OCI-LY1 (cell line): ENCODE data around the gene UPF1.
"Not testable (repeated sequence)": the region's sequence is repeated elsewhere in the genome, so short reads cannot be mapped to it uniquely, and the experiment has no call there.

Source experiments
- H2AFZ ChIP-seq: fragments of 200-600 bp; sonication (generic), shearing (Covaris generic); 2 replicates; pipeline ENCODE4 v1.6.0; 2014; ENCODE audit warnings: antibody characterized with exemption, mild to moderate bottlenecking, low read length
- H3F3A ChIP-seq: fragments of 200-600 bp; sonication (generic), shearing (Covaris generic); 2 replicates; pipeline ENCODE4 v1.6.0; 2014; ENCODE audit warnings: mild to moderate bottlenecking, antibody characterized with exemption, low read length, moderate library complexity; ENCODE audit not compliant: insufficient read depth
- H3K27ac ChIP-seq: fragments of 200-600 bp; sonication (generic); 2 replicates; pipeline ENCODE4 v1.5.1; 2014; ENCODE audit warnings: low read length, mixed run types, mild to moderate bottlenecking, low read depth; ENCODE audit not compliant: poor library complexity, severe bottlenecking
- H3K27me3 ChIP-seq: fragments of 200-600 bp; sonication (generic); 2 replicates; pipeline ENCODE4 v1.6.0; 2014; ENCODE audit warnings: antibody characterized with exemption, mild to moderate bottlenecking, low read length, moderate library complexity; ENCODE audit not compliant: insufficient read depth
- H3K36me3 ChIP-seq: fragments of 200-600 bp; sonication (generic); 2 replicates; pipeline ENCODE4 v1.6.1; 2014; ENCODE audit warnings: mild to moderate bottlenecking, antibody characterized with exemption, low read length, moderate library complexity, mixed read lengths; ENCODE audit not compliant: insufficient read depth
- H3K4me1 ChIP-seq: fragments of 200-600 bp; sonication (generic); 2 replicates; pipeline ENCODE4 v1.5.1; 2014; ENCODE audit warnings: mild to moderate bottlenecking, low read length, moderate library complexity; ENCODE audit not compliant: insufficient read depth, severe bottlenecking
- H3K4me2 ChIP-seq: fragments of 200-600 bp; sonication (generic), shearing (Covaris generic); 2 replicates; pipeline ENCODE4 v1.6.1; 2014; ENCODE audit warnings: low read length
- H3K4me3 ChIP-seq: fragments of 200-600 bp; sonication (generic); 2 replicates; pipeline ENCODE4 v1.5.1; 2014; ENCODE audit warnings: low read length, low read depth, mild to moderate bottlenecking, mixed read lengths; ENCODE audit not compliant: poor library complexity, severe bottlenecking
- H3K79me2 ChIP-seq: fragments of 200-600 bp; shearing (Covaris generic); 2 replicates; pipeline ENCODE4 v1.6.1; 2016; ENCODE audit warnings: mixed run types, low read length, mixed read lengths; ENCODE audit not compliant: insufficient read depth
- H3K9ac ChIP-seq: fragments of 200-600 bp; sonication (generic), shearing (Covaris generic); 2 replicates; pipeline ENCODE4 v1.6.1; 2014; ENCODE audit warnings: mild to moderate bottlenecking, low read length, mixed read lengths
- H3K9me2 ChIP-seq: fragments of 200-600 bp; sonication (generic), shearing (Covaris generic); 2 replicates; pipeline ENCODE4 v1.6.1; 2014; ENCODE audit warnings: low read depth, mild to moderate bottlenecking, low read length, mixed read lengths
- H3K9me3 ChIP-seq: fragments of 200-600 bp; shearing (Covaris generic); 2 replicates; pipeline ENCODE4 v1.6.1; 2014; ENCODE audit warnings: low read length, mixed read lengths
- H4K20me1 ChIP-seq: fragments of 200-600 bp; sonication (generic), shearing (Covaris generic); 2 replicates; pipeline ENCODE4 v1.6.0; 2016; ENCODE audit warnings: mild to moderate bottlenecking, low read length; ENCODE audit not compliant: insufficient read depth
- CTCF ChIP-seq: fragments of 200-600 bp; sonication (generic), shearing (Covaris generic); IDR thresholded peaks from 2 replicates; pipeline ENCODE4 v1.5.1; 2017; ENCODE audit warnings: mild to moderate bottlenecking, antibody characterized with exemption, low read length, moderate library complexity, mixed read lengths
- EZH2 ChIP-seq: fragments of 200-600 bp; sonication (generic), shearing (Covaris generic); IDR thresholded peaks from 2 replicates; pipeline ENCODE4 v1.8.0; 2017; ENCODE audit warnings: borderline replicate concordance, mixed run types, mild to moderate bottlenecking, antibody characterized with exemption, low read length, moderate library complexity, mixed read lengths

UPF1 gene

GRCh38 chr19:18807861-18808331 is 23.9 kb upstream of the UPF1 start:
- no peaks in the 10 kb centered on the region for H3K79me2 ChIP-seq
- H3K4me2 ChIP-seq: no peak overlapping the region
- H3K27ac ChIP-seq: no peak overlapping the region
- H3K4me1 ChIP-seq: no peaks in the 10 kb centered on the region
- no peaks in the 10 kb centered on the region; the same call in 1 of the 2 replicates for H3K27me3 ChIP-seq
- H4K20me1 ChIP-seq: no peaks in the 10 kb centered on the region
- no peaks in the 10 kb centered on the region for H3K9me2 ChIP-seq
- H3K9ac ChIP-seq: no peak overlapping the region
- no peaks in the 10 kb centered on the region for H3K9me3 ChIP-seq
- no peak overlapping the region for H3K4me3 ChIP-seq
- H2AFZ ChIP-seq: no peak overlapping the region
- TF ChIP-seq EZH2: no peak
- no peak for TF ChIP-seq CTCF
- H3F3A ChIP-seq: no peaks in the 10 kb centered on the region
- no peaks in the 10 kb centered on the region for H3K36me3 ChIP-seq

GRCh38 chr19:18809149-18809868 is 22.4 kb upstream of the UPF1 start:
- no peaks in the 10 kb centered on the region for H4K20me1 ChIP-seq
- H3K4me3 ChIP-seq: no peak overlapping the region

GRCh38 chr19:18811638-18812037 is 20.1 kb upstream of the UPF1 start:
- H3K9ac ChIP-seq, H3K4me1 ChIP-seq, H3K9me2 ChIP-seq, H3K4me2 ChIP-seq, H4K20me1 ChIP-seq, H3K36me3 ChIP-seq, H3K27me3 ChIP-seq, H3F3A ChIP-seq, H2AFZ ChIP-seq, H3K9me3 ChIP-seq, H3K79me2 ChIP-seq, H3K4me3 ChIP-seq, H3K27ac ChIP-seq: not testable (repeated sequence)

More at GRCh38 chr19:18809149-18809868, 22.4 kb upstream of the UPF1 start:
- H2AFZ ChIP-seq: no peak overlapping the region
- no peaks in the 10 kb centered on the region for H3K9me2 ChIP-seq
- H3K4me2 ChIP-seq: no peak overlapping the region
- no peaks in the 10 kb centered on the region for H3K36me3 ChIP-seq
- H3F3A ChIP-seq: no peaks in the 10 kb centered on the region
- H3K4me1 ChIP-seq: no peaks in the 10 kb centered on the region
- no peaks in the 10 kb centered on the region; the same call in 1 of the 2 replicates for H3K27me3 ChIP-seq
- no peaks in the 10 kb centered on the region for H3K79me2 ChIP-seq
- no peaks in the 10 kb centered on the region for H3K9me3 ChIP-seq
- TF ChIP-seq CTCF (no peak), EZH2 (no peak)
- no peak overlapping the region for H3K9ac ChIP-seq
- no peak overlapping the region for H3K27ac ChIP-seq

- Histone ChIP-seq H2AFZ (no peak overlapping the region), H3K79me2 (no peaks in the 10 kb centered on the region), H3K9me3 (no peaks in the 10 kb centered on the region), H3K27me3 (no peaks in the 10 kb centered on the region), H4K20me1 (no peaks in the 10 kb centered on the region), H3K4me3 (no peak overlapping the region), H3K9me2 (no peaks in the 10 kb centered on the region), H3F3A (no peaks in the 10 kb centered on the region), H3K9ac (no peak overlapping the region), H3K4me2 (no peak overlapping the region), H3K36me3 (no peaks in the 10 kb centered on the region), H3K4me1 (no peaks in the 10 kb centered on the region), H3K27ac (no peak overlapping the region)
- TF ChIP-seq EZH2 (no peak), CTCF (no peak)
Observed at GRCh38 chr19:18814063-18814462, 17.7 kb upstream of the UPF1 start.
